Transverse colon (tissue), 4 donors: ENCODE results near the gene TTC32.

Experiments used
- POLR2A ChIP-seq: fragments of 450-650 bp; IDR thresholded peaks from one replicate; pipeline ENCODE4 v1.6.1; 2016; ENCODE audit warnings: antibody characterized with exemption, mild to moderate bottlenecking, moderate library complexity
- POLR2AphosphoS5 ChIP-seq, 3 donors: sonication (generic); formaldehyde crosslinking; IDR thresholded peaks; one replicate each; pipeline ENCODE4 v1.6.1; 2016; ENCODE audit warnings: antibody characterized with exemption in 3 of 3
- TF ChIP-seq, protein P1 (sequence below), 5 experiments: fragments of 200-600 bp in 3 of 5; fragments of 450-650 bp in 2 of 5; sonication (generic) in 3 of 5; IDR thresholded peaks; 1 replicate in 2 of 5; 2 replicates in 3 of 5; pipeline ENCODE4 v1.5.1; 2016 to 2017; ENCODE audit warnings: antibody characterized with exemption in 5 of 5, inconsistent platforms in 3 of 5, mild to moderate bottlenecking in 2 of 5, moderate library complexity in 1 of 5

- TF ChIP-seq POLR2A (no peak), POLR2AphosphoS5 (IDR thresholded peaks at IDR 0.05) (no peak)
- TF ChIP-seq, protein P1, sequence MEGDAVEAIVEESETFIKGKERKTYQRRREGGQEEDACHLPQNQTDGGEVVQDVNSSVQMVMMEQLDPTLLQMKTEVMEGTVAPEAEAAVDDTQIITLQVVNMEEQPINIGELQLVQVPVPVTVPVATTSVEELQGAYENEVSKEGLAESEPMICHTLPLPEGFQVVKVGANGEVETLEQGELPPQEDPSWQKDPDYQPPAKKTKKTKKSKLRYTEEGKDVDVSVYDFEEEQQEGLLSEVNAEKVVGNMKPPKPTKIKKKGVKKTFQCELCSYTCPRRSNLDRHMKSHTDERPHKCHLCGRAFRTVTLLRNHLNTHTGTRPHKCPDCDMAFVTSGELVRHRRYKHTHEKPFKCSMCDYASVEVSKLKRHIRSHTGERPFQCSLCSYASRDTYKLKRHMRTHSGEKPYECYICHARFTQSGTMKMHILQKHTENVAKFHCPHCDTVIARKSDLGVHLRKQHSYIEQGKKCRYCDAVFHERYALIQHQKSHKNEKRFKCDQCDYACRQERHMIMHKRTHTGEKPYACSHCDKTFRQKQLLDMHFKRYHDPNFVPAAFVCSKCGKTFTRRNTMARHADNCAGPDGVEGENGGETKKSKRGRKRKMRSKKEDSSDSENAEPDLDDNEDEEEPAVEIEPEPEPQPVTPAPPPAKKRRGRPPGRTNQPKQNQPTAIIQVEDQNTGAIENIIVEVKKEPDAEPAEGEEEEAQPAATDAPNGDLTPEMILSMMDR (IDR thresholded peaks at IDR 0.05) = no peak
Observed at GRCh38 chr2:19879120-19879519, 22.7 kb downstream of the TTC32 start.
